Measurements from ENCODE around the gene CLNK.

The CLNK gene

DNA sequence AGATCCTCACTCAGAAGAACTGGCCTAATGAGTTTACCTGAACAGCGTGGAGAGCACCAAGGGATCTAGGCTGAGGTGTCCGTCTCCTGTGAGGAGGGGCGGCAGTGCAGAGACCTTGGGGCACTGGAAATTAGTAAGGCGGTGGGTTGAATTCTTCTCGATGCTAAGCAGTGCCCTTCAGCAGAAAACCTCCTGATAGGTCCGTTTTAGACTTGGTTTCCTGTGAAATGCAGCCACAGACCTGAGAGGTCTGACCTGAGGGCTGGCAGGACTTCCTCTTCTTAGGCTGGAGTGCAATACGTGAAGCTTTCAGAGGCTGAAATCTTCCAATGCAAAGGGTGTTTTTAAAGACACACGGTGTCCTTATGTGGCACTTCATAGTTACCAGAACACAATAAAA is at the start of gene CLNK:
Gene CLNK (minus strand): TSS at position 138 of the 400 bp plus-strand sequence. CDS start 16,899 bp downstream, outside the sequence.
- DNase-seq (ENCODE audit: low spot score) = peak; percentile 30

GRCh38 chr4:10733481-10734062 is 49.0 kb upstream of the CLNK start:
- DNase-seq (ENCODE audit: low spot score) = no peak

GRCh38 chr4:10732914-10733415 is 48.4 kb upstream of the CLNK start:
- no peak for DNase-seq (ENCODE audit: low spot score)

GRCh38 chr4:10732235-10732913 is 47.8 kb upstream of the CLNK start:
- DNase-seq (ENCODE audit: low spot score) = no peak

DNA sequence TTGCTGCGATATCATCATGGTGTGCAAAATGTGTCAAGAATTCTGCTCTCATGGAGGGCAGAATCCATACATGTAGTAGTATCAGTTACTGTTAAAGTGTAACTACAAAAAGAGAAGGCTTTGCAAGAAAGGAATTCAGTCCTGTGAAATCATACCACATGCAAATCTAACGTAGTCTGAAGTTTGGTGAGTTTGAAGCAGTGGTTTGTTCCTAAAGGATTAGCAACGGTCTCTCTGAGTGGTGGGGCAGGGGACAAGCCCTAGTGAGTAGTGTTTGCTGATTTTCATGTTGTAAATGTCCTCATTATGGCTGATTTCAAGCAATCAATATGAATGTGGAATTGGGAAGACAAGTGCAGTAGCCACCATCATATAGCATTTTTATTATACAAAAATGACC is 47.1 kb upstream of the CLNK start:
- DNase-seq (ENCODE audit: low spot score) = no peak

GRCh38 chr4:10731162-10731561 is 46.6 kb upstream of the CLNK start:
- no peak for DNase-seq (ENCODE audit: low spot score)

DNA sequence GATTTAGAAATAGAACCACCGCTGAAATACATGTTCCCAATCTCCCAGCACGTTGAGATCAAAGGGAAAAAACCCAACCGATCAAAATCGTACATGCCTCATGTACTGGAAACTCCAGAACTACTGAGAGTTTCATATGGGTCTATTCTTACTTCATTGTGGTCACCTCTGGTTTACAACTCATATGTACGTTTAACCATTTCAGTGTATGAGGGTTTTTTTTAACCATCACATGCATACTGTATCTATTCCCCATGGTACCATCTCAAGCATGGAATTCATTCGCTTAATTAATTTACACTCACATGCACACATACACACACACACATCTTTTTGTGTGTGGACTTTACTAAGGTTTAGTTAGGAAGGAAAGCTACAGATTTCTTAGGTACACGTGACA is 46.0 kb upstream of the CLNK start:
- DNase-seq (ENCODE audit: low spot score) = no peak

DNA sequence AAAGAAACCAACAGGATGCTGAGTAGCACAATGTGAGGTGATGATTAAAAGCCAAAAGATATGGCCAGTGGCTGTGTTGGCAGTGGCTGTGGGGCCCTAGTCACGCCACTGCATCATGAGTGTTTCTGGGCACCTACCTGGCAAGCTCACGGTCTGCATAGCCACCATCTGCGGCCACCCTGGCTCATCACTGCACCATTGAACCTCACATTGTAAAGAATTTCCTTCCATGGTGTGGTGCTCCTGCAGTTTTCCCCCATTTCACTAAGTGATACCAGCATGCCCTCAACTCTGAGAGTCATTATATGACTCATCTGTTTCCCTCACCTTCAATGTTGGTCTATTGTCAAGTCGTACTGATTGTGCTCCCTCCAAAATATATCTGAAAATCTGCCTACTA is 45.5 kb upstream of the CLNK start:
- DNase-seq (ENCODE audit: low spot score) = no peak

DNA sequence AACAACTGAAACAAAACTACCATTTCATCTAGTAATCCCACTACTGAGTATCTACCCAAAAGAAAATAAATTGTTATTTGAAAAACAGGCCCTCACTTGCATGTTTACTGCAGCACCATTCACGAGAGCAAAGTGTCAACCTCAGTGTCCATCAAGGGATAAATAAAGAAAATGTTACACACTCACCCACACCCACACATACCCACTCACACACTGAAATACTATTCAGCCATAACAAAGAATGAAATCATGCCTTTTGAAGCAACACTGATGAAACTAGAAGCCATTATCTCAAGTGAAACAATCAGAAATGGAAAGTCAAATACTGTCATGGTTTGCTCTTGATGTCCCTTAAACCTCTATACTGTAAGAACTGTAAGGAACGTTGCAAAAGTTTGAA is 44.8 kb upstream of the CLNK start:
- no peak for DNase-seq (ENCODE audit: low spot score)

DNA sequence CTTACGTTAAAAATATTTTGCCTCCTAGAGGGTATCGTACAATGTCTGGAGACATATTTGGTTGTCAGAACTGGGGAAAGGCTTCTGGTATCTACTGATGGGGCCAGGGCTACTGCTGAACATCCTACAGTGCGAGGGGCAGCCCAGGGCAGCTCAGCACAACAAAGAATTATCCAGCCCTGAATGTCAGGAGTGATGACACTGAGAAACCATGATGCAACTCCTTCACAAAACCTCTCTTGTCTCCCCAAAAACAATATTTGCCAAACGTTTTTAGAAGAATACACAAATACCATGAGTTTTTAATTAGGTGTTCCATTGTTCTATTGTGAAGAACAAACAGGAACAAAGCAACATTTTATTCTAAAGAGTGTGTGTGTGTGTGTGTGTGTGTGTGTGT is 43.4 kb upstream of the CLNK start:
- DNase-seq (ENCODE audit: low spot score) = no peak

- no peak for DNase-seq (ENCODE audit: low spot score)
These were observed 42.7 kb upstream of the CLNK start for GRCh38 chr4:10727140-10727880.

- DNase-seq (ENCODE audit: low spot score) = peak; percentile 50
These were observed 38.4 kb upstream of the CLNK start for GRCh38 chr4:10722957-10723356.

DNA sequence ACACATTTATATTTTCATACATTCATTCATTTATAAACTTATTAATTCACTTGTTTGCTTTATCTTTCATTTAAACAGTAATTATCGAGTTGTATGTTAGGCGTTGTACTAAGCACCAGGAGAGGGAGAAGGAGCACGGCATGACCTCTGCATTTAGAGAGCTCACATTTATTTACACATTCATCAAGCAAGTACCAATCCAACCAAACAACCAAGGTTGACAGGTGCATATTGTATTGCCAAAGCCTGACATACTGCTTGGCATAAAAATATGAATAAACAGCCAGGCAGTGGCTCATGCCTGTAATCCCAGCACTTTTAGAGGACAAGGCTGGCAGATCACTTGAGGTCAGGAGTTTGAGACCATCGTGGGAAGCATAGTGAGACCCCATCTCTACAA is 37.0 kb upstream of the CLNK start:
- no peak for DNase-seq (ENCODE audit: low spot score)

GRCh38 chr4:10716163-10716562 is 31.6 kb upstream of the CLNK start:
- DNase-seq (ENCODE audit: low spot score) = no peak

DNA sequence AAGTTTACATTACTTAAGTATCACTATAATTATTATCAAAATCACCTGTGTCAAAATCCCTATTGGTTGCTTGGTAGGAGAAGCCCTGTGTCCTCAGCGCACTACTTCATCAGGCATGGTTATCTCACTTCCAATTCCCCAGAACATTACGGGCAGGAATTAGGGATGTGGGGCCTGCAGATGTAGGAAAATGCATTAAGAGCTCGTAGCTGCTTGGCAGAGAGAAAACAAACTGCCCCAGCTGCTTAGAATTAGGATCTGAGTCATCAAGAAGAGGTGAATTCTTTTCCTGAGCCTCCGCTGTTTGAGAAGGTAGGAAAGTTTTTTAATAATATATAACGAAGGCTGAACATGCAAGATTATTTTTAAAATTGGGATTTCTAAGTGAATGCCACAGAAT is 31.1 kb upstream of the CLNK start:
- DNase-seq (ENCODE audit: low spot score) = no peak

GRCh38 chr4:10715135-10715534 is 30.6 kb upstream of the CLNK start:
- no peak for DNase-seq (ENCODE audit: low spot score)

DNA sequence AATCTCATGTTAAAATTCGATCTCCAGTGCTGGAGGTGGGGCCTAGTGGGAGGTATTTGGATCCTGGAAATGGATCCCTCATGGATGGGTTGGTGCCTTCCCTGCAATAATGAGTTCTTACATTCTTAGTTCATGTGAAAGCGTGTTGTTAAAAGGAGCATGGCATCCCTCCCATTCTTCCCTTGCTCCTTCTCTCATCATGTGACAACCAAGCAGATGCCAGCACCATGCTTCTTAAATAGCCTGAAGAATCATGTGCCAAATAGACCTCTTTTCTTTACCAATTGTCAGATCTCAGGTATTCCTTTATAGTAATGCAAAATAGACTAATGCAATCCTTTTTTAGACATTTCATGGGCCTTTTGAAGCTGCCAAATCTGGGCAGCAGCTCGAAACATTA is 29.0 kb upstream of the CLNK start:
- DNase-seq (ENCODE audit: low spot score) = no peak

- no peak for DNase-seq (ENCODE audit: low spot score)
These were observed 21.7 kb upstream of the CLNK start for GRCh38 chr4:10706236-10706635.

- DNase-seq (ENCODE audit: low spot score) = no peak
These were observed 19.9 kb upstream of the CLNK start for GRCh38 chr4:10704430-10704810.

- DNase-seq (ENCODE audit: low spot score) = no peak
These were observed 19.3 kb upstream of the CLNK start for GRCh38 chr4:10703766-10704429.

DNA sequence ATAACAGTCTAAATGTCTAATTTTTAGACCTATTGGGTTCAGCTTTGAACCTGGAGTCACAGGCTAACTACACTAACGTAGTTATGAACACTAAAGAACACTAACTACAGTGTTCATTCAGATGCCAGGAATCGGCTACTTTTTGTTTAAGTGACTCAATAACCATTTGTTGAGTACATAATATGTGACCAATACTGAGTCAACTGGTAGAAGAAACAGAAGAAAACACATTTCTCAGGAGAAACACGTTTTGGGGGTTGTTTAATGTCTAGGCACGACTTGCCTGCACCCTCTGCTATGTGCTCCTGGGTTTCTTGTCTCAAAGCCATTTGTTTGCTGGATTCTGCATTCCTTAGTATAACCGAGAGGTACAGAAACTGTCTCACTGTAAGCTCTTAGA is 18.6 kb upstream of the CLNK start:
- DNase-seq (ENCODE audit: low spot score) = no peak

DNA sequence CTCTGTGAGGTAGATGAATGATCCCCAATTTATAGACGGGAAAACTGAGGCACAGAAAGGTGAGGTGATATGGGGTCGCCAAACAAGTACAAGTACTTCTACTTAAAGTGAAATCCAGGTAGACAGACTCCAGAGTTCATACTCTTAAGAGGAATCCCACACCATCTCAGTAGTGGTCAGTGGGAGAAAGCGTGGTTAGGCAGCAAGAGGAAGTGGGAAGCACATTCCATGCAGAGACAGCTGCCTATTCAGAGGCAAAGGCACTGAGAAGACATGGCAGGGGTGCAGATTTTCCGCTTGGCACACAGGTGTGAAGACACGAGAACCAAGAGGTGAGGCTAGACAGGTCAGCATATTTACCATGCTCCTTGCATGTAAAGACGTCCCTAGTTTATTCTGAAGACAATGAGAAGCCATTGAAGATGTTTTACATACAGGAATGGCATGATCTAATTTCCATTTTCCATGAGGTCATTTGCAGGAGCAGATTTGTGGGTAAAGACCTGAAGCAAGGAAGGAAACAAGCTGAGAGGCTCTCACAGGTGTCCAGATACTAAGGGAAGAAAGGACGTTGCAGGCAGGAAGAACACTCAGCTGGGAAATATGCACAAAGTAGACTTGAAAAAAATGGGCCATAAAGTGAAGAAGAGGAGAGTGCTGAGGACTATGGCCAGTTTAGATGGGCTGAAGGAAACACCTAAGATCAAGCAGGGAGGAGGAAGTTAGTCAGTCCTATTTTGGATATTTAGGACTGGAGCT is 17.3 kb upstream of the CLNK start:
- DNase-seq (ENCODE audit: low spot score) = no peak
